ENCODE data around the gene SH3BP1. TPM values are rescaled to one million over a fixed set of nuclear protein-coding genes. Genes with fewer than 3 reads are reported as not detected.
"Not testable (repeated sequence)": the region's sequence is repeated elsewhere in the genome, so short reads cannot be mapped to it uniquely, and the experiment has no call there.

Gene SH3BP1
- total RNA-seq, 1 donor from 2014 or later: 31.9 TPM

- Mint-ChIP-seq H3K27me3 (ENCODE audit: low read depth) (no peaks in the 10 kb centered on the region), H3K4me3 (no peak overlapping the region), H3K9me3 (no peaks in the 10 kb centered on the region), H3K27ac (no peak overlapping the region), H3K36me3 (peaks cover 24% of the 10 kb centered on the region), H3K4me1 (peaks cover 14% of the 10 kb centered on the region)
- TF ChIP-seq, protein P1, sequence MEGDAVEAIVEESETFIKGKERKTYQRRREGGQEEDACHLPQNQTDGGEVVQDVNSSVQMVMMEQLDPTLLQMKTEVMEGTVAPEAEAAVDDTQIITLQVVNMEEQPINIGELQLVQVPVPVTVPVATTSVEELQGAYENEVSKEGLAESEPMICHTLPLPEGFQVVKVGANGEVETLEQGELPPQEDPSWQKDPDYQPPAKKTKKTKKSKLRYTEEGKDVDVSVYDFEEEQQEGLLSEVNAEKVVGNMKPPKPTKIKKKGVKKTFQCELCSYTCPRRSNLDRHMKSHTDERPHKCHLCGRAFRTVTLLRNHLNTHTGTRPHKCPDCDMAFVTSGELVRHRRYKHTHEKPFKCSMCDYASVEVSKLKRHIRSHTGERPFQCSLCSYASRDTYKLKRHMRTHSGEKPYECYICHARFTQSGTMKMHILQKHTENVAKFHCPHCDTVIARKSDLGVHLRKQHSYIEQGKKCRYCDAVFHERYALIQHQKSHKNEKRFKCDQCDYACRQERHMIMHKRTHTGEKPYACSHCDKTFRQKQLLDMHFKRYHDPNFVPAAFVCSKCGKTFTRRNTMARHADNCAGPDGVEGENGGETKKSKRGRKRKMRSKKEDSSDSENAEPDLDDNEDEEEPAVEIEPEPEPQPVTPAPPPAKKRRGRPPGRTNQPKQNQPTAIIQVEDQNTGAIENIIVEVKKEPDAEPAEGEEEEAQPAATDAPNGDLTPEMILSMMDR (IDR thresholded peaks at IDR 0.05; ENCODE audit: unreplicated experiment): no peak
- DNase-seq (ENCODE audit: low spot score in 2 of 2, unreplicated experiment in 2 of 2): no peak
Observed at GRCh38 chr22:37690407-37690806, 50.9 kb downstream of the SH3BP1 start.

GRCh38 chr22:37690901-37691504 lies 51.5 kb downstream of the SH3BP1 start:
- no peak overlapping the region for H3K4me3 Mint-ChIP-seq
- no peak overlapping the region for H3K27ac Mint-ChIP-seq
- TF ChIP-seq, protein P1 (IDR thresholded peaks at IDR 0.05; ENCODE audit: unreplicated experiment): no peak
- no peaks in the 10 kb centered on the region for H3K9me3 Mint-ChIP-seq
- H3K27me3 Mint-ChIP-seq (ENCODE audit: low read depth): no peaks in the 10 kb centered on the region
- H3K4me1 Mint-ChIP-seq: peaks cover 15% of the 10 kb centered on the region
- H3K36me3 Mint-ChIP-seq: peaks cover 24% of the 10 kb centered on the region
- DNase-seq (ENCODE audit: low spot score in 2 of 2, unreplicated experiment in 2 of 2): no peak

DNA sequence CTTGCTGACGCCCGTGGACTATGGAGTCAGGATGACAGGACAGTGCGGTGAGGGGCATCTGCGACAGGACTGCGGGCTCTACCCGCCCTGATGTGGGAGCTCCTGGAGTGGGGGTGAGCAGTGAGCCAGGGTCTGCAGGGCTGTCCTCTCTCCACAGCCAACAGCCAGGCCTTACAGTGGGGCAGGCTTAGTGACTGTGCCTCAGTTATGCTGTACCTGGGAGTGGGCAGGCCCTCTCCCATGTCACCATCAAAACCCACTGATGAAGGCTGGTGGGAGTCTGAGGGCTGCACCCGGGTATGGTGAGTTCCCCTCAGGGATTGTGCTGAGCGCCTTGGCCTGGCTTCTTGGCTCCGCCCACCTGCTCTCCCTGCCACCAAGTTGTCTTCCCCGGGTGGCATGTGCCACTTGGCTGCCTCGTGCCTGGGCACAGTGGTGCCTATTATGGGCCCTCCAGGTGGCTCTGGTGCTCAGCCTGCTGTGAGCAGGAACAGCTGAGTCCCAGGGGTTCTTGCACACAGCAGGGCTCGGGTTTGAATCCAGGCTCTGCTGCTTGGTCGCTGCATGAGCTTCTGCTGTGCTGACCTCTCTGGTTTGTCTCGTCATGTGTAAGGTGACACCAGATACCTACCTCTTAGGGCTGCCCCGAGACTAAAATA lies 53.3 kb downstream of the SH3BP1 start:
- DNase-seq (ENCODE audit: low spot score in 2 of 2, unreplicated experiment in 2 of 2): no peak
- no peak overlapping the region for H3K4me3 Mint-ChIP-seq
- H3K4me1 Mint-ChIP-seq: peaks cover 14% of the 10 kb centered on the region
- no peaks in the 10 kb centered on the region for H3K9me3 Mint-ChIP-seq
- TF ChIP-seq, protein P1 (IDR thresholded peaks at IDR 0.05; ENCODE audit: unreplicated experiment): no peak
- peaks cover 24% of the 10 kb centered on the region for H3K36me3 Mint-ChIP-seq
- no peak overlapping the region for H3K27ac Mint-ChIP-seq
- H3K27me3 Mint-ChIP-seq (ENCODE audit: low read depth): no peaks in the 10 kb centered on the region

DNA sequence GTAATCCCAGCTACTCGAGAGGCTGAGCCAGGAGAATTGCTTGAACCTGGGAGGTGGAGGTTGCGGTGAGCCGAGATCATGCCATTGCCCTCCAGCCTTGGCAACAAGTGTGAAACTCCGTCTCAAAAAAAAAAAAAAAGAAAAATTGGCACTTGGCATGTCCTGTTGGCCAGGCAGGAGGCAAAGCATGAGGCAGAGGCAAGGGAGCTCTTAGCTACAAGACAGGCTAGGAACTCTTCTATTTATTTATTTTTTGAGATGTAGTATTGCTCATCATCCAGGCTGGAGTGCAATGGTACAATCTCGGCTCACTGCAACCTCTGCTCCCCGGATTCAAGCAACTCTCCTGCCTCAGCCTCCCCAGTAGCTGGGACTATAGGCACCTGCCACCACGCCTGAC lies 54.7 kb downstream of the SH3BP1 start:
- Mint-ChIP-seq H3K36me3 (peaks cover 16% of the 10 kb centered on the region), H3K4me1 (peaks cover 14% of the 10 kb centered on the region)
- H3K27me3 Mint-ChIP-seq (ENCODE audit: low read depth); H3K9me3 Mint-ChIP-seq; DNase-seq (ENCODE audit: low spot score in 2 of 2, unreplicated experiment in 2 of 2); H3K27ac Mint-ChIP-seq; H3K4me3 Mint-ChIP-seq: not testable (repeated sequence)

DNA sequence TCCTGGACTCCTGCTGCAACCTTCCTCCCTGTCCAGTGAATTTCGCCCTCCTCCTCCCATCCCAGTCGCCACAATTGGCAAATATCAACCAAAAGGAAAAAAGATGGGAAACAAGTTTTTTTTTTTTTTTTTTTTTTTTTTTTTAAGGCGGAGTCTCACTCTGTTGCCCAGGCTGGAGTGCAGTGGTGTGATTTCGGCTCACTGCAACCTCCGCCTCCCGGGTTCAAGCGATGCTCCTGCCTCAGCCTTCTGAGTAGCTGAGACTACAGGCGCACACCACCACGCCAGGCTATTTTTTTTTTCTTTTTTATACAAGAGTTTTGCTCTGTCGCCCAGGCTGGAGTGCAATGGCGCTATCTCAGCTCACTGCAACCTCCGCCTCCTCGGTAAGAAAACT lies 56.8 kb downstream of the SH3BP1 start:
- DNase-seq (ENCODE audit: low spot score in 2 of 2, unreplicated experiment in 2 of 2); H3K9me3 Mint-ChIP-seq; H3K27me3 Mint-ChIP-seq (ENCODE audit: low read depth); H3K36me3 Mint-ChIP-seq: not testable (repeated sequence)
- H3K27ac Mint-ChIP-seq: peak overlapping the region; percentile 90
- peaks cover 14% of the 10 kb centered on the region for H3K4me1 Mint-ChIP-seq
- H3K4me3 Mint-ChIP-seq: peak overlapping the region; percentile 79

GRCh38 chr22:37696657-37697537 lies 57.4 kb downstream of the SH3BP1 start, which contains the start of gene TRIOBP:
TSS of gene TRIOBP (plus strand) at chr22:37697048. CDS start at chr22:37701366, 4,318 bp downstream.
- peak; percentile 88 to 92 for DNase-seq (ENCODE audit: low spot score in 2 of 2, unreplicated experiment in 2 of 2)
- Mint-ChIP-seq H3K9me3 (no peaks in the 10 kb centered on the region), H3K4me3 (peak within 1 kb of the TSS; percentile 79), H3K27me3 (ENCODE audit: low read depth) (no peaks in the 10 kb centered on the region), H3K4me1 (peaks cover 14% of the 10 kb centered on the region), H3K27ac (peak within 1 kb of the TSS; percentile 90), H3K36me3 (peaks cover 12% of the 10 kb centered on the region)
- TF ChIP-seq, protein P1 (IDR thresholded peaks at IDR 0.05; ENCODE audit: unreplicated experiment): peak; percentile 39
